Stimulated activated naive CD8-positive, alpha-beta T cell treated with anti-CD3 and anti-CD28 coated beads, Interleukin-15, Interleukin-2, amounts not matched to agents 100 ng/mL and 50 ng/mL, for 24 hours (primary cell): ENCODE measurements around the gene PRKAR2B.

Experiments
- H3K27ac Mint-ChIP-seq: one replicate; pipeline ENCODE4 v1.8.0; 2021; ENCODE audit warnings: mild to moderate bottlenecking, mixed read lengths
- H3K27me3 Mint-ChIP-seq: one replicate; pipeline ENCODE4 v1.8.0; 2021; ENCODE audit warnings: mixed read lengths
- H3K36me3 Mint-ChIP-seq: one replicate; pipeline ENCODE4 v1.8.0; 2021; ENCODE audit warnings: low read depth, mixed read lengths
- H3K4me1 Mint-ChIP-seq: one replicate; pipeline ENCODE4 v1.8.0; 2021; ENCODE audit warnings: low read depth, mixed read lengths
- H3K4me3 Mint-ChIP-seq: one replicate; pipeline ENCODE4 v1.8.0; 2021; ENCODE audit warnings: mild to moderate bottlenecking, mixed read lengths
- H3K9me3 Mint-ChIP-seq: one replicate; pipeline ENCODE4 v1.8.0; 2021; ENCODE audit warnings: mixed read lengths

Gene PRKAR2B

DNA sequence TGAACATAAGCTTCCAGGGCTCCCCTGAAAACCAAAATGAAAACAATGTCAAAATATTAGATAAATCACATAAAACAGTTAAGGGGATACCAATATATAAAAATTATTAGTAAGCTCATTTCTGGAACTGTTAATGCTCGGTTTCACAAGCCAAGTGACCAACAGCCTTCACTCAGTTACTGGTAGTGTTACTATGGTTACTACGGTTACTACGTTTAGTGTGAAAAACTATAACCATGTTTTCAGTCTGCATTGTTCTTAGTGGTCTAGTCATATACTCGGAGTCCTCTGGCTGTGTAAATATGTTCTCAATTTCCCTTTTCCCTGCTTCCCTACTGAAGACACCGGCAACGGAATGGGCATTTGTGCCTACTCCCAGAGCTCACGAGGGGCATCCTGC is 159.1 kb downstream of the PRKAR2B start:
- Mint-ChIP-seq H3K36me3 (peaks cover 60% of the 10 kb centered on the region), H3K9me3 (no peaks in the 10 kb centered on the region), H3K27ac (peak overlapping the region; percentile 5)

DNA sequence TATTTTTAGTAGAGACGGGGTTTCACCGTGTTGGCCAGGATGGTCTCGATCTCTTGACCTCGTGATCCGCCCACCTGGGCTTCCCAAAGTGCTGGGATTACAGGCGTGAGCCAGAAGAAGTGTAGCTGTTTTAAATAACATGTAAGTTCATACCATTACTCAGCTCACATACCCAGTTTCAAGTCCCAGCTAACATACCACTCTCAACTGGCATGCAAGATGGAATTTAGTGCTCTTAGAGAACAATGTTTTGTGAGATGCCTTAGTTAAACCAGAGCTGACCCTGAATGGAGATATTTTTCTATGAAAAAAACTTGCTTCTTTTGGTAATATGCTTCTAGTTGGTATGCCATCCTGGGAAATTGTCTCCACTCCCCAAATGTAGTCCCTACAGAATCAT is 161.6 kb downstream of the PRKAR2B start:
- H3K4me1 Mint-ChIP-seq, result no peaks in the 10 kb centered on the region
- peaks cover 59% of the 10 kb centered on the region for H3K36me3 Mint-ChIP-seq
- H3K27me3 Mint-ChIP-seq, result no peaks in the 10 kb centered on the region
- no peak overlapping the region for H3K4me3 Mint-ChIP-seq
- H3K9me3 Mint-ChIP-seq, result no peaks in the 10 kb centered on the region
- no peak overlapping the region for H3K27ac Mint-ChIP-seq

More for the DNA sequence above, 159.1 kb downstream of the PRKAR2B start:
- no peak overlapping the region for H3K4me3 Mint-ChIP-seq
- no peaks in the 10 kb centered on the region for H3K27me3 Mint-ChIP-seq
- no peaks in the 10 kb centered on the region for H3K4me1 Mint-ChIP-seq

DNA sequence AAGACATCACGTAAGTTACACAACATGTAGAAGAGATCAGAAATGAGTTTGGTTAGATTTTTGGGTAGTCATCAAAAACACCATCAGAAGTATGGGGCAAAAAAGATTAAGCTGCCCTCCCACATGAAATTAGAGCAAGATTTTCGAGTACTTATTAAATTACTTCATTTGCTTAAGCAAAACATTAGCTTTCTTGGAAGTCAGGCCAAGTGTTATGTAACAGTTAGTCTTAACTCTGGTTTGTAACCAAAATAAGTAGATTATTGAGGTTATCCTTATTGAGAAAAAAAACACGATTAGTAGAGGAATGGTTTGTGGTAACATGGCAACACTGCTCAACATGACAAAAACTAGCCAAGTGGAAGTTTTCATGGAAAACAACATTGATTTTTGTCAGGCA is 162.2 kb downstream of the PRKAR2B start:
- H3K4me1 Mint-ChIP-seq, result no peaks in the 10 kb centered on the region
- H3K9me3 Mint-ChIP-seq, result no peaks in the 10 kb centered on the region
- H3K27ac Mint-ChIP-seq, result peak overlapping the region; percentile 11
- H3K4me3 Mint-ChIP-seq, result no peak overlapping the region
- H3K27me3 Mint-ChIP-seq, result no peaks in the 10 kb centered on the region
- peaks cover 59% of the 10 kb centered on the region for H3K36me3 Mint-ChIP-seq

DNA sequence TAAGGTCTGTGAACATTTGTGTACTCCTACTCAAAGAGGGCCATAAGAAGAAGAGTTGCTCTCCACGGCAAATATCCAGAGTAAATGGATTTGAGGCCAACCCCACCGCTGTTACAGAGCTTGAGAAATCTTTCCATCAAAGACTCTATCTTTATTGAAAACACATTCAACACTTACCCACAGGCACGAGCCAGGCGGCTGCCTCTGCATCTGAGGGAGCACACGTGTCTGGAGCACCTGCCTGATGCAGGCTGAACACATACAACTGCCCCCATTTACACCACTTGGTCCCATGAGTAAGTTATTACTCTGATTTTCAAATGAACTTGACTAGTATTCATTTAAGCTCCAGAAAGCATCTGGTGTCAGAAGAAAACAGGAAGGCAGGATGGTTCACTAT is 163.0 kb downstream of the PRKAR2B start:
- Mint-ChIP-seq H3K36me3 (peaks cover 53% of the 10 kb centered on the region), H3K27me3 (no peaks in the 10 kb centered on the region), H3K4me1 (no peaks in the 10 kb centered on the region), H3K27ac (no peak overlapping the region), H3K9me3 (no peaks in the 10 kb centered on the region), H3K4me3 (no peak overlapping the region)

DNA sequence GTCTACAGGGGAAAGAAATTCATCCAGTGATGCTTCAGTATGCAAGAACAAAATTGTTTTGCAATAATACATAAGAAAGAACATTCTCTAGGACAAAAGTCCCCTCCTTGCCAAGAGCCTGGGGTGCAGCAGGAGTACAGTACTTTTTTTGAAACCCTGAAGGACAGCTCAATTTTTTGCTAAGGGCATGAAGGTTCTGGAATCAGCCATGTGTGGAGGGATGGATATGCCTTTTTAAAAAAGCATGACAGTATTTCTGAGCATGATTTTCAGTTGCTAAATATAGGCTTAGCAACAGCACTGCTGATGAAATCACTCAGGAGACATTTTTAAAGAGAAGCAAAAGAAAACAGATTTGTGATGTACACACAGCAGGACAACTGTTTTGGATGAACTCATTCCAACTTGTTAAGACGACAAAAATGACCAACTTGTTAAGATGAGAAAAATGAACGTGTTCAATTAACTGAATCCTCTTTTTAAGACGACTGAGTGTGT is 163.6 kb downstream of the PRKAR2B start:
- no peak overlapping the region for H3K27ac Mint-ChIP-seq
- H3K27me3 Mint-ChIP-seq, result no peaks in the 10 kb centered on the region
- H3K36me3 Mint-ChIP-seq, result peaks cover 48% of the 10 kb centered on the region
- no peaks in the 10 kb centered on the region for H3K4me1 Mint-ChIP-seq
- H3K9me3 Mint-ChIP-seq, result no peaks in the 10 kb centered on the region
- H3K4me3 Mint-ChIP-seq, result no peak overlapping the region

DNA sequence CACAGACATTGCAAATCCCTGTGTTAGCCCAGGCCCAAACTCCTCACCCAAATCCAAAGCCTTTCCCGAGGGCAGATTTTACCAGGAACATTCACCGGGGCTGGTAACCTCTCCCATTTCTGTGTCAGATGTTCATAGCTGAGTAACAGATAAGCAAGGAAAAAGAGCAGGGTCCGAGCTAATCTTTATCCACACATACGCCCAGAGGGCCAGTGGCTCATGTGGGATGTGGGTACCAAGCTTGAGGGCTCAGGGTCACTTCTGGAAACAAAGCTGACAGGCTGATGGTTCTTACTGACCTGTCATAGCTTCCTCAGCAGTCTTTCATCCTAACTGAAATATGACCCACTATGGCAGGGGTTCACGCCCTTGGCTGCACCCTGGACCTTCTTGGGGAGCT is 164.1 kb downstream of the PRKAR2B start:
- H3K36me3 Mint-ChIP-seq, result peaks cover 49% of the 10 kb centered on the region
- no peaks in the 10 kb centered on the region for H3K27me3 Mint-ChIP-seq
- no peak overlapping the region for H3K27ac Mint-ChIP-seq
- no peak overlapping the region for H3K4me3 Mint-ChIP-seq
- no peaks in the 10 kb centered on the region for H3K9me3 Mint-ChIP-seq
- no peaks in the 10 kb centered on the region for H3K4me1 Mint-ChIP-seq

DNA sequence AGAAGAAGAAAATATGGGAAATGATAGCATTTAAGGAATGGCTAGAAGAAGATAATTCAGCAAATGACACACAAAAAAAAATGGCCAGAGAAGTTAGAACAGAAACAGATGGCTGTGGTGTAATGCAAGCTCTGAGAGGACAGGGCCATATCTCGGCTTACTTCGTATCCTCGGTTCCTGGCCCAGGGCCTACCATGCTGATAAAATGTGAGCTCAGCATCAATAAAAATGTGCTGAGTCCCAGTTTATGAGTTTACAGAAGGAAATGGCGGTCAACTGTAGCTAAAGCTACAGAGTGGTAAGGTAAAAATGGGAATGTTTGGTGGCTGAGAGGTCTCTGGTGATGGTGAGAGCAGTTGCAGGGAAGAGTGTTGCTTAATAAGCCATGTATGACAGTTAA is 165.1 kb downstream of the PRKAR2B start:
- Mint-ChIP-seq H3K4me3 (no peak overlapping the region), H3K27ac (no peak overlapping the region), H3K4me1 (no peaks in the 10 kb centered on the region), H3K27me3 (no peaks in the 10 kb centered on the region), H3K36me3 (peaks cover 54% of the 10 kb centered on the region), H3K9me3 (no peaks in the 10 kb centered on the region)

DNA sequence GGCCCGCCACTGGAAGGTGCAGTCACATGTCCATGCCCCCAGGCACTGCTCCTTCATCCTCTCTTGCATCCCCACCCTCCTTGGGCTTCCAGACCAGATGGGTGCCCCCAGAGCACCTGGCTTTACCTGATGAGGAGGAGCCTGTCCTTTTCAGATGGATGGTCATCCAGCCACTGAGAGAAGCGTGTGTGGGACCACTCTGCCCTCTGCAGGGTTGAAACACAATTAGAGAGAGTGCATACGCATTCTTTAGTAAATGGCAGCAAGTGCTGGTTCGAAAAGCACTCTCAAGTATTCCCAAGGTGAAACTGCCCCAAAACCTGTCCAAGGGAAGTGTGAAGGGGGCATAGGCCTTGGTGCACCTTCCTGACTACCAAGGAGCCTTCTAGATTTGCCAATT is 165.9 kb downstream of the PRKAR2B start:
- Mint-ChIP-seq H3K4me3 (no peak overlapping the region), H3K36me3 (peaks cover 55% of the 10 kb centered on the region), H3K27ac (no peak overlapping the region), H3K4me1 (peaks cover 3% of the 10 kb centered on the region), H3K27me3 (no peaks in the 10 kb centered on the region), H3K9me3 (peaks cover 4% of the 10 kb centered on the region)
